Fibroblast of lung (primary cell): ENCODE measurements around the gene PNRC1. TPM values are rescaled to one million over a fixed set of nuclear protein-coding genes. Genes with fewer than 3 reads are reported as not detected.

Source experiments
- DNase-seq, 2 donors: peaks; one replicate each; pipeline versions ENCODE4 v3.0.0 to v3.0.0-alpha.2; 2010; ENCODE audit warnings: low read depth in 2 of 2
- H2AFZ ChIP-seq: 2 replicates; pipeline ENCODE4 v1.5.1; 2012; ENCODE audit warnings: low read length, control low read depth, inconsistent platforms
- H3K27ac ChIP-seq: 2 replicates; pipeline ENCODE4 v1.5.1; 2011; ENCODE audit warnings: low read length, control low read depth; ENCODE audit not compliant: insufficient read depth
- H3K27me3 ChIP-seq: 2 replicates; pipeline ENCODE4 v1.5.1; 2011; ENCODE audit warnings: mild to moderate bottlenecking, low read length; ENCODE audit not compliant: control insufficient read depth, insufficient read depth
- H3K36me3 ChIP-seq: 2 replicates; pipeline ENCODE4 v1.5.1; 2011; ENCODE audit warnings: low read length; ENCODE audit not compliant: control insufficient read depth, insufficient read depth
- H3K4me1 ChIP-seq: 2 replicates; pipeline ENCODE4 v1.5.1; 2011; ENCODE audit warnings: low read length; ENCODE audit not compliant: control insufficient read depth, insufficient read depth; ENCODE audit errors: extremely low read depth
- H3K4me2 ChIP-seq: 2 replicates; pipeline ENCODE4 v1.5.1; 2011; ENCODE audit warnings: low read length, control low read depth; ENCODE audit not compliant: insufficient read depth; ENCODE audit errors: extremely low read depth
- H3K4me3 ChIP-seq, 4 experiments: fragments of 200-600 bp in 1 of 4; sonication (generic) in 1 of 4; replicated peaks in 1 of 4; 2 replicates each; pipeline ENCODE4 v1.5.1; 2011 to 2016; ENCODE audit warnings: low read length in 4 of 4, low read depth in 3 of 4, mild to moderate bottlenecking in 3 of 4, control low read depth in 2 of 4, inconsistent platforms in 1 of 4, mixed read lengths in 1 of 4; ENCODE audit not compliant: insufficient read depth in 1 of 4; ENCODE audit errors: control extremely low read depth in 1 of 4
- H3K79me2 ChIP-seq: 2 replicates; pipeline ENCODE4 v1.5.1; 2012; ENCODE audit warnings: mild to moderate bottlenecking, low read length, inconsistent platforms; ENCODE audit not compliant: control insufficient read depth, insufficient read depth
- H3K9ac ChIP-seq: 2 replicates; pipeline ENCODE4 v1.5.1; 2011; ENCODE audit warnings: mild to moderate bottlenecking, low read length, control low read depth; ENCODE audit not compliant: insufficient read depth
- H3K9me3 ChIP-seq: 2 replicates; pipeline ENCODE4 v1.5.1; 2012; ENCODE audit warnings: low read depth, low read length; ENCODE audit not compliant: control insufficient read depth, insufficient read depth
- H4K20me1 ChIP-seq: 2 replicates; pipeline ENCODE4 v1.5.1; 2011; ENCODE audit warnings: low read length; ENCODE audit not compliant: control insufficient read depth, insufficient read depth; ENCODE audit errors: extremely low read depth
- EZH2 ChIP-seq: IDR thresholded peaks from 2 replicates; pipeline ENCODE4 v1.5.1; 2012; ENCODE audit warnings: low read length, control low read depth, mild to moderate bottlenecking; ENCODE audit errors: missing control alignments
- polyA plus RNA-seq, 2 donors: library from polyadenylated mRNA; depleted of rRNA in 1 of 2; stranded (reverse) in 1 of 2; unstranded in 1 of 2; fragments of >200 nt; gene quantifications; 2 replicates each; pipeline ENCODE4 v1.2.1, GENCODE V29; 2011 to 2012; ENCODE audit warnings: missing spikeins in 1 of 2
- total RNA-seq: library from RNA; depleted of rRNA; stranded (reverse); fragments of >200 nt; gene quantifications from 2 replicates; pipeline ENCODE4 v1.2.1, GENCODE V29; 2014
- TF ChIP-seq, protein P1 (sequence below), 2 donors: IDR thresholded peaks in 1 of 2; conservative IDR thresholded peaks in 1 of 2; 1 replicate in 1 of 2; 2 replicates in 1 of 2; pipeline ENCODE4 v1.5.1; 2011 to 2012; ENCODE audit warnings: low read length in 2 of 2, control low read depth in 1 of 2, inconsistent platforms in 1 of 2, low read depth in 1 of 2, mild to moderate bottlenecking in 1 of 2

The PNRC1 gene
- total and polyA plus RNA-seq, 2 donors (not counting 1 experiment from before 2014, with no cell fraction given), result 14.9 to 65.1 TPM

DNA sequence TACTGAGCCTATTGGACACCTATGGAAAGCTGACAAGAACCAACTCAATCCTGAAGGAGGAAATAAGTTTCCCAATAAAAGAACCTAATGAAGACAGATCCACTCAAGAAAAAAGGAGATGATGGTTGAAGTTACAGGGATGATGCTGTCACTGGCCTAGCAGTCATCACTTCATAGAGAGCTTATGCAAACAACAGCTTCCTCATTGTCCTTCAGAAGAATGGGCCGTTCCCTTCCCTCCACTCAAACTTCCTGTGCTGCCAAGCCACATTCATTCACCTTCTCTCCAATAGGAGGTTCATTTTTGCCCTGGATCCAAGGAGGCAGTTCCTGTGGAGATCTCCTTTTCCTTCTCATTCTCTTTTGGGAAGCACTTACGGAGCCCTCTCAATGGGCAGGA, 51.5 kb downstream of the PNRC1 start:
- no peaks in the 10 kb centered on the region for H4K20me1 ChIP-seq
- no peaks in the 10 kb centered on the region for H3K27me3 ChIP-seq
- no peak overlapping the region for H3K4me3 ChIP-seq
- TF ChIP-seq, protein P1, sequence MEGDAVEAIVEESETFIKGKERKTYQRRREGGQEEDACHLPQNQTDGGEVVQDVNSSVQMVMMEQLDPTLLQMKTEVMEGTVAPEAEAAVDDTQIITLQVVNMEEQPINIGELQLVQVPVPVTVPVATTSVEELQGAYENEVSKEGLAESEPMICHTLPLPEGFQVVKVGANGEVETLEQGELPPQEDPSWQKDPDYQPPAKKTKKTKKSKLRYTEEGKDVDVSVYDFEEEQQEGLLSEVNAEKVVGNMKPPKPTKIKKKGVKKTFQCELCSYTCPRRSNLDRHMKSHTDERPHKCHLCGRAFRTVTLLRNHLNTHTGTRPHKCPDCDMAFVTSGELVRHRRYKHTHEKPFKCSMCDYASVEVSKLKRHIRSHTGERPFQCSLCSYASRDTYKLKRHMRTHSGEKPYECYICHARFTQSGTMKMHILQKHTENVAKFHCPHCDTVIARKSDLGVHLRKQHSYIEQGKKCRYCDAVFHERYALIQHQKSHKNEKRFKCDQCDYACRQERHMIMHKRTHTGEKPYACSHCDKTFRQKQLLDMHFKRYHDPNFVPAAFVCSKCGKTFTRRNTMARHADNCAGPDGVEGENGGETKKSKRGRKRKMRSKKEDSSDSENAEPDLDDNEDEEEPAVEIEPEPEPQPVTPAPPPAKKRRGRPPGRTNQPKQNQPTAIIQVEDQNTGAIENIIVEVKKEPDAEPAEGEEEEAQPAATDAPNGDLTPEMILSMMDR (conservative IDR thresholded peaks at IDR 0.05 in 1 of 2, IDR thresholded peaks at IDR 0.05 in 1 of 2; ENCODE audit: low read depth in 1 of 2, low read length in 2 of 2), result no peak
- no peak for TF ChIP-seq EZH2
- no peaks in the 10 kb centered on the region for H3K9me3 ChIP-seq
- H3K4me2 ChIP-seq, result no peak overlapping the region
- no peaks in the 10 kb centered on the region for H3K79me2 ChIP-seq
- H3K4me1 ChIP-seq, result no peaks in the 10 kb centered on the region
- H2AFZ ChIP-seq, result no peak overlapping the region
- no peaks in the 10 kb centered on the region for H3K36me3 ChIP-seq
- no peak overlapping the region for H3K27ac ChIP-seq
- no peak for DNase-seq
- no peak overlapping the region for H3K9ac ChIP-seq

DNA sequence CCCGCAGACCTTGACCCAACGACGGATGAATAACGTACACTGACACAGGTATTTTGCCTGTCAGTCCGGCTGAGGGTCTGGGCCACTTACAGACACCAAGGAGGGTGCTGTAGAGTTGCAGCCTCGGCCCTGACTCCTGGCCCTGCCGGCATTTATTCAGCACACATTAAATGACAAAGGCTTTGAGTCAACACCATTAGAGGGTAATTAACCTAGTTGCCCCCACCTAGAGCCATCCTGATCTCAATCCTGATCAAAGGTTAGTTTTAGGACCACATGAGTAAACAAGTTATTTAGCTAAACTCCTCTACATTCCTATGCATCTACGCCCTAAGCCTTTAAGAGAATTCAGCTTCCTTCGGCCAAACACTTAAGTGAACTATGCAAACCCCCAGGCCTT, 53.4 kb downstream of the PNRC1 start:
- DNase-seq, result no peak
- Histone ChIP-seq H3K9ac (no peak overlapping the region), H3K4me1 (no peaks in the 10 kb centered on the region), H3K9me3 (no peaks in the 10 kb centered on the region), H4K20me1 (no peaks in the 10 kb centered on the region), H3K36me3 (no peaks in the 10 kb centered on the region), H3K27ac (no peak overlapping the region), H3K27me3 (no peaks in the 10 kb centered on the region), H2AFZ (no peak overlapping the region), H3K4me2 (no peak overlapping the region), H3K4me3 (no peak overlapping the region), H3K79me2 (no peaks in the 10 kb centered on the region)
- TF ChIP-seq EZH2, result no peak
- TF ChIP-seq, protein P1 (conservative IDR thresholded peaks at IDR 0.05 in 1 of 2, IDR thresholded peaks at IDR 0.05 in 1 of 2; ENCODE audit: low read depth in 1 of 2, low read length in 2 of 2), result no peak

DNA sequence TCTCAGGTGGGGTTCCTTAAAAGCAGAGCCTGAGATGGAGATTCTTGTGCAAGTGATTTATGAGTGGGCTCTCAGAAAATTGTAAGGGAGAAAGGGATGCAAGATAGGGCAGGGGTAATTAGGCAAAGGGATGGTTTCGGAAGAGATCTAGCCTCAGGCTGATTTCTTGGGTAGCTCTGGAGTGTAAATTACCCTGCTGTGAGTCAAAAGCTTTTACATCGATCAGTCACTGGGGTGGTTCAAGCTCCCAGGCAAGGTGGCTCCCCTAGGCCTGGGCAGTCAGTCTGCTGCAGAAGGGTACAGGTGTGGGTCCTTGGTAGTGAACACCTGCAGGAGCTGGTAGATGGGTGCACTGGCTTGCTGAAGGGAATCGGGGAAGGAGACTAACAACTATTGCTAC, 54.2 kb downstream of the PNRC1 start:
- H3K27ac ChIP-seq, result no peak overlapping the region
- no peaks in the 10 kb centered on the region for H3K79me2 ChIP-seq
- H3K9ac ChIP-seq, result no peak overlapping the region
- H3K4me2 ChIP-seq, result no peak overlapping the region
- DNase-seq, result no peak
- H3K27me3 ChIP-seq, result no peaks in the 10 kb centered on the region
- no peaks in the 10 kb centered on the region for H4K20me1 ChIP-seq
- no peak overlapping the region for H2AFZ ChIP-seq
- no peak for TF ChIP-seq EZH2
- TF ChIP-seq, protein P1 (conservative IDR thresholded peaks at IDR 0.05 in 1 of 2, IDR thresholded peaks at IDR 0.05 in 1 of 2; ENCODE audit: low read depth in 1 of 2, low read length in 2 of 2), result no peak
- H3K4me3 ChIP-seq, result no peak overlapping the region
- no peaks in the 10 kb centered on the region for H3K9me3 ChIP-seq
- H3K4me1 ChIP-seq, result no peaks in the 10 kb centered on the region
- no peaks in the 10 kb centered on the region for H3K36me3 ChIP-seq

Other genes with a start within 250 kb of the PNRC1 start
- gene RNGTT, start 117.1 kb upstream of the PNRC1 start, total RNA-seq, result 12.6 and 12.7 TPM in 2 replicates
- gene RNGTT, start 117.1 kb upstream of the PNRC1 start, polyA plus RNA-seq, result 10.7 and 11.1 TPM in 2 replicates
- 0.33 and 0.51 TPM in 2 replicates for gene SRSF12, start 37.3 kb downstream of the PNRC1 start, total RNA-seq
- 0.10 and 0.11 TPM in 2 replicates for gene SRSF12, start 37.3 kb downstream of the PNRC1 start, polyA plus RNA-seq
- 9.0 and 10.1 TPM in 2 replicates for gene PM20D2, start 65.3 kb downstream of the PNRC1 start, total RNA-seq
- gene PM20D2, start 65.3 kb downstream of the PNRC1 start, polyA plus RNA-seq, result 3.9 and 6.0 TPM in 2 replicates
- not detected in 2 replicates for gene GABRR1, start 136.6 kb downstream of the PNRC1 start, total RNA-seq
- not detected in 2 replicates for gene GABRR1, start 136.6 kb downstream of the PNRC1 start, polyA plus RNA-seq
- gene GABRR2, start 234.5 kb downstream of the PNRC1 start, total RNA-seq, result 0.17 and 0.26 TPM in 2 replicates
- 0.05 TPM in 2 replicates for gene GABRR2, start 234.5 kb downstream of the PNRC1 start, polyA plus RNA-seq